IMR-90 (cell line): ENCODE measurements around the gene SEZ6L2. TPM values are rescaled to one million over a fixed set of nuclear protein-coding genes. Genes with fewer than 3 reads are reported as not detected.

ENCODE experiments used
- ATAC-seq: fragments of 200-7000 bp; cut with Tn5 transposase; 2 replicates; pipeline ENCODE4 v1.9.1; 2020; ENCODE audit warnings: low read depth, mild to moderate bottlenecking, moderate library complexity
- BruUV-seq: library from RNA; stranded (reverse); fragments of 400-500 nt; replicated peaks from 2 replicates; lab custom pipeline; 2021; lab: Mats Ljungman, UMichigan
- CTCF ChIA-PET: fragments of 300-600 bp; formaldehyde crosslinking; extraction: SDS; loops from one replicate; lab custom pipeline; 2021; ENCODE audit warnings: antibody characterized with exemption; lab: Yijun Ruan, JAX
- POLR2A ChIA-PET: fragments of 300-600 bp; sonication (Branson Sonifier 250); formaldehyde crosslinking; loops from one replicate; lab custom pipeline; 2022; ENCODE audit warnings: antibody characterized with exemption; ENCODE audit not compliant: unreplicated experiment; lab: Charles Lee
- DNase-seq: peaks from one replicate; pipeline ENCODE4 v3.0.0; 2013
- H2AFZ ChIP-seq: replicated peaks from 2 replicates; pipeline ENCODE3; 2013; ENCODE audit warnings: low read length, mild to moderate bottlenecking; ENCODE audit not compliant: poor library complexity
- H2AK5ac ChIP-seq: 2 replicates; pipeline ENCODE4 v1.6.1; 2013; ENCODE audit warnings: low read depth, low read length, inconsistent platforms
- H2AK9ac ChIP-seq: replicated peaks from 2 replicates; pipeline ENCODE3; 2013; ENCODE audit warnings: mild to moderate bottlenecking, low read depth, low read length, moderate library complexity; ENCODE audit not compliant: poor library complexity
- H2BK120ac ChIP-seq: 2 replicates; pipeline ENCODE4 v1.6.1; 2013; ENCODE audit warnings: low read depth, low read length, inconsistent platforms
- H2BK15ac ChIP-seq: 3 replicates; pipeline ENCODE4 v1.6.1; 2013; ENCODE audit warnings: low read depth, low read length, inconsistent platforms
- H2BK20ac ChIP-seq: 2 replicates; pipeline ENCODE4 v1.6.1; 2013; ENCODE audit warnings: low read depth, mild to moderate bottlenecking, inconsistent platforms, low read length, moderate library complexity
- H2BK5ac ChIP-seq: 2 replicates; pipeline ENCODE4 v1.6.1; 2013; ENCODE audit warnings: mild to moderate bottlenecking, low read depth, low read length, inconsistent platforms; ENCODE audit not compliant: poor library complexity, severe bottlenecking
- H3K14ac ChIP-seq: replicated peaks from 2 replicates; pipeline ENCODE4 v1.6.1; 2013; ENCODE audit warnings: low read depth, low read length, inconsistent platforms
- H3K18ac ChIP-seq: 2 replicates; pipeline ENCODE4 v1.6.1; 2013; ENCODE audit warnings: low read depth, low read length, control low read depth
- H3K23ac ChIP-seq: 2 replicates; pipeline ENCODE4 v1.6.1; 2013; ENCODE audit warnings: low read depth, low read length, inconsistent platforms
- H3K27ac ChIP-seq: 2 replicates; pipeline ENCODE4 v1.5.1; 2013; ENCODE audit warnings: mild to moderate bottlenecking, control low read depth, low read length; ENCODE audit not compliant: insufficient read depth
- H3K27me3 ChIP-seq: 2 replicates; pipeline ENCODE4 v1.6.1; 2013; ENCODE audit warnings: low read length; ENCODE audit not compliant: control insufficient read depth, insufficient read depth
- H3K36me3 ChIP-seq: 2 replicates; pipeline ENCODE4 v1.6.1; 2013; ENCODE audit warnings: low read length, mixed read lengths; ENCODE audit not compliant: control insufficient read depth, insufficient read depth
- H3K4ac ChIP-seq: 2 replicates; pipeline ENCODE4 v1.6.1; 2013; ENCODE audit warnings: low read depth, low read length, inconsistent platforms
- H3K4me1 ChIP-seq: 2 replicates; pipeline ENCODE4 v1.6.1; 2013; ENCODE audit warnings: low read length, mixed read lengths; ENCODE audit not compliant: control insufficient read depth, insufficient read depth
- H3K4me2 ChIP-seq: 2 replicates; pipeline ENCODE4 v1.6.1; 2013; ENCODE audit warnings: low read depth, mild to moderate bottlenecking, control low read depth, low read length, moderate library complexity
- H3K4me3 ChIP-seq: 2 replicates; pipeline ENCODE4 v1.5.1; 2013; ENCODE audit warnings: low read depth, mild to moderate bottlenecking, control low read depth, low read length, moderate library complexity; ENCODE audit not compliant: insufficient read depth
- H3K56ac ChIP-seq: 2 replicates; pipeline ENCODE4 v1.6.1; 2013; ENCODE audit warnings: low read length, inconsistent platforms; ENCODE audit not compliant: insufficient read depth; ENCODE audit errors: extremely low read depth
- H3K79me1 ChIP-seq, 2 experiments: 2 replicates each; pipeline ENCODE4 v1.6.1; 2013; ENCODE audit warnings: low read length in 2 of 2, inconsistent platforms in 1 of 2, low read depth in 1 of 2
- H3K9ac ChIP-seq: 2 replicates; pipeline ENCODE4 v1.6.1; 2013; ENCODE audit warnings: low read depth, low read length, control low read depth
- H3K9me1 ChIP-seq: 2 replicates; pipeline ENCODE4 v1.6.1; 2013; ENCODE audit warnings: low read length, inconsistent platforms; ENCODE audit not compliant: insufficient read depth
- H3K9me3 ChIP-seq: 2 replicates; pipeline ENCODE4 v1.6.1; 2013; ENCODE audit warnings: low read length; ENCODE audit not compliant: control insufficient read depth, insufficient read depth
- H4K20me1 ChIP-seq: 2 replicates; pipeline ENCODE4 v1.6.1; 2013; ENCODE audit warnings: low read length, inconsistent platforms; ENCODE audit not compliant: insufficient read depth
- H4K5ac ChIP-seq: 2 replicates; pipeline ENCODE4 v1.6.1; 2013; ENCODE audit warnings: mild to moderate bottlenecking, low read depth, low read length, control low read depth
- H4K8ac ChIP-seq, 2 experiments: 2 replicates each; pipeline ENCODE4 v1.6.1; 2013; ENCODE audit warnings: low read depth in 2 of 2, low read length in 2 of 2, control low read depth in 1 of 2, inconsistent platforms in 1 of 2
- H4K91ac ChIP-seq: 2 replicates; pipeline ENCODE4 v1.6.1; 2013; ENCODE audit warnings: low read depth, low read length, inconsistent platforms; ENCODE audit not compliant: insufficient read depth
- BHLHE40 ChIP-seq: fragments of 150-350 bp; IDR thresholded peaks from 2 replicates; pipeline ENCODE4 v1.6.1; 2016; ENCODE audit warnings: mild to moderate bottlenecking, low read depth, low read length
- CEBPB ChIP-seq: IDR thresholded peaks from 2 replicates; pipeline ENCODE4 v1.6.1; 2012; ENCODE audit warnings: low read depth, low read length, improper control_type of control experiment
- CHD1 ChIP-seq: IDR thresholded peaks from 2 replicates; pipeline ENCODE4 v1.6.1; 2012; ENCODE audit warnings: low read depth, low read length, improper control_type of control experiment
- MAFK ChIP-seq: IDR thresholded peaks from 2 replicates; pipeline ENCODE4 v1.6.1; 2012; ENCODE audit warnings: low read depth, low read length, improper control_type of control experiment
- MXI1 ChIP-seq: IDR thresholded peaks from 2 replicates; pipeline ENCODE4 v1.6.1; 2012; ENCODE audit warnings: low read depth, mild to moderate bottlenecking, low read length, moderate library complexity, borderline replicate concordance
- NFE2L2 ChIP-seq: fragments of 150-350 bp; IDR thresholded peaks from 2 replicates; pipeline ENCODE4 v1.6.1; 2016; ENCODE audit warnings: low read depth, mild to moderate bottlenecking, low read length
- POLR2A ChIP-seq: IDR thresholded peaks from 2 replicates; pipeline ENCODE4 v1.6.1; 2012; ENCODE audit warnings: mild to moderate bottlenecking, low read depth, low read length
- RAD21 ChIP-seq: IDR thresholded peaks from 2 replicates; pipeline ENCODE4 v1.6.1; 2012; ENCODE audit warnings: low read length, improper control_type of control experiment
- RCOR1 ChIP-seq: IDR thresholded peaks from 2 replicates; pipeline ENCODE4 v1.6.1; 2012; ENCODE audit warnings: mild to moderate bottlenecking, low read length, improper control_type of control experiment; ENCODE audit not compliant: insufficient replicate concordance
- RFX5 ChIP-seq: IDR thresholded peaks from 2 replicates; pipeline ENCODE4 v1.8.0; 2012; ENCODE audit warnings: low read depth, mild to moderate bottlenecking, low read length, moderate library complexity
- SMC3 ChIP-seq: fragments of 150-350 bp; IDR thresholded peaks from 2 replicates; pipeline ENCODE4 v1.6.1; 2016; ENCODE audit warnings: low read depth, mild to moderate bottlenecking, antibody characterized with exemption, low read length, moderate library complexity
- WGBS, 2 experiments: methylation state at CpG; one replicate each; pipeline versions ENCODE4 v1.1.5 to v1.1.7; 2013; ENCODE audit warnings: missing lambda C conversion rate in 2 of 2; ENCODE audit not compliant: insufficient read length in 1 of 2; ENCODE audit errors: extremely low coverage in 2 of 2; 5-methylcytosine and 5-hydroxymethylcytosine counted together
- dilution Hi-C: fragments of 300-500 bp; cut with HindIII; formaldehyde crosslinking; loops from one replicate; pipeline ENCODE4 v1.14.3; 2018; ENCODE audit warnings: low sequenced_read_pairs; ENCODE audit not compliant: unreplicated experiment
- in situ Hi-C: fragments of 300-500 bp; cut with MboI; formaldehyde crosslinking; loops from 3 replicates; pipeline ENCODE4 v1.14.3; 2019; ENCODE audit warnings: low sequenced_read_pairs, inconsistent platforms, mixed read lengths
- intact Hi-C: fragments of 100-400 bp; cut with micrococcal nuclease; formaldehyde crosslinking; loops from 2 replicates; pipeline ENCODE4 v1.10.0; 2022
- polyA plus RNA-seq, 3 experiments: library from polyadenylated mRNA; depleted of rRNA; stranded (reverse); fragments of >200 nt; gene quantifications; 2 replicates each; pipeline ENCODE4 v1.2.3, GENCODE V29; 2012; ENCODE audit warnings: low replicate concordance in 1 of 3
- total RNA-seq: library from RNA; depleted of rRNA; stranded (reverse); fragments of >200 nt; gene quantifications from 2 replicates; pipeline ENCODE4 v1.2.3, GENCODE V29; 2012

Gene SEZ6L2
- total and polyA plus RNA-seq, 2 of the 4 experiments (the other 2 are of a cell fraction) = 0.72 to 10.5 TPM

DNA sequence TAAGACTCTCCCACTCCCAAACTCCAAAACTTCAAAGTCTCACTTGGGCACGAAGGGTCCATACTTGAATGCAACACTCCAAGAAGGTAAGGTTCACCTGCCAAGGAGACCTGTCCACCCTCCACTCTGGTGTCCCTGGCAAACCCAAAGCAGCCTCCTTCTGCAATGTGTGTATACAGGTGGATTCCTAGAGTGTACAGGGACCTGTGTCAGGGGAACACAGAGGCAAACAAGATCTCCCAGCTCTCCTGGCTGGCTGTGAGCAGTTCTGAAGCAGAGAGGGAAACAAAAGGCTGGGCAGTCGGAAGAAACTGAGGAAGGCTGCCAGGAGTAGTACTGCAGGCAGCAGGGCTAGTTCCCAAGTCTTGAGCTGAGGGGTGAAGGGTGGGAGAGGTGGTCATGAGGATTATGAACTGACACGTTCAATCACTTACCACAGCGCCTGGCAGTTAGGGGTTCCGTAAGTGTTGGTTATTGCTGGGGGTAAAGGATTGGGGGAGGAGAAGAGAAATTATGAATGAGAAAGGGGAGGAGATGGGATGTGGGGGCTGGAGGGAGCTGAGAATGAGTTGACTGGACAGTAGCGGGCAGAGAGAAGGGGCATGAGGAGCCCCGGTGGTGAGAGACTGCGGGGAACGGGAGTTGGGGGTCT, 25.9 kb upstream of the SEZ6L2 start (continued):
- TF ChIP-seq RAD21 = no peak; the same call in 1 of the 2 replicates
- no peak for TF ChIP-seq NFE2L2

DNA sequence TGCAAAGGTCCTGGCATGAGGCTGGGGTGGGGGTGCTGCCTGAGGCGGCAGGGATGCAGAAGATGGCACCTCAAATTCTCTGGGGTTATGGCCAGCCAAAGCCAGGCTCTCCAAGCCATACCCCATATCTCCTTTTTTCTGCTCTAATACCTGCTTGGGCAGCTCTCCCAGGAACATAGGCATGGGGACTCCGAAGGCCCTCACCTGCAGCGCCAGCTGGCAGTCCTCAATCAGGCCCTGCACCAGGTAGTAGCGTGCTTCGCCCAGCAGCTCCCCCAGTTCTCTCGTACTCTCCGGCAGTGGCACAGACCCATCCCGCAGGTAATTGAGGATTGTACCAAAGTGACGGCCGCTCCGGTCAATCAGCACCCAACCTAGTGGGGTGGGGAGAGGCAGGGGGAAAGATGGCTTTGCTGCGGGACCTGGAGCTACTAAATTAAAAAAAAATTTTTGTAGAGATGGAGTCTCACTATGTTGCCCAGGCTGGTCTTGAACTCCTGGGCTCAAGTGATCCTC, 23.7 kb upstream of the SEZ6L2 start:
- TF ChIP-seq CHD1 = no peak
- TF ChIP-seq MAFK = no peak
- no peak for TF ChIP-seq POLR2A
- no peak for TF ChIP-seq BHLHE40
- TF ChIP-seq RFX5 = no peak
- no peak for TF ChIP-seq CEBPB
- no peak for TF ChIP-seq SMC3
- no peak for TF ChIP-seq MXI1
- no peak for TF ChIP-seq RCOR1
- no peak for TF ChIP-seq NFE2L2
- peaks cover 6% of the 10 kb centered on the region; the same call in 1 of the 2 replicates for H4K20me1 ChIP-seq
- H3K27ac ChIP-seq = no peak overlapping the region
- intact Hi-C loops (no loop called here), in situ Hi-C loops (no loop called here), dilution Hi-C loops (no loop called here)
- H2BK15ac ChIP-seq = no peak overlapping the region
- POLR2A ChIA-PET = no interaction called here
- H3K79me1 ChIP-seq = peaks cover 27 to 47% of the 10 kb centered on the region in 2 experiments
- H2BK20ac ChIP-seq = no peak overlapping the region
- no peak overlapping the region for H4K8ac ChIP-seq
- ATAC-seq = no peak
- H2BK5ac ChIP-seq = no peak overlapping the region
- no peaks in the 10 kb centered on the region for H3K9me3 ChIP-seq
- H2AK9ac ChIP-seq = no peak overlapping the region
- no peak overlapping the region for H4K91ac ChIP-seq
- 93% methylated on average over 3 of the region's 12 CpGs; no CpG with 5 or more reads in 1 of the 2 experiments for WGBS, 2 experiments
- H3K9ac ChIP-seq = no peak overlapping the region
- CTCF ChIA-PET = no interaction called here
- no peak for DNase-seq
- no peak overlapping the region for H2AK5ac ChIP-seq
- H2BK120ac ChIP-seq = no peak overlapping the region
- H3K9me1 ChIP-seq = peaks cover 12% of the 10 kb centered on the region; the same call in 1 of the 2 replicates
- H3K36me3 ChIP-seq = peaks cover 17% of the 10 kb centered on the region
- H3K23ac ChIP-seq = no peak overlapping the region
- H3K56ac ChIP-seq = no peak overlapping the region
- no peak overlapping the region for H4K5ac ChIP-seq
- no peaks in the 10 kb centered on the region for H3K27me3 ChIP-seq
- no peak overlapping the region for H3K4me2 ChIP-seq
- H3K18ac ChIP-seq = no peak overlapping the region
- no peak overlapping the region for H2AFZ ChIP-seq
- H3K4ac ChIP-seq = no peak overlapping the region
- no peak overlapping the region for H3K14ac ChIP-seq
- no peak overlapping the region for H3K4me3 ChIP-seq
- BruUV-seq = no TSS peak
- H3K4me1 ChIP-seq = peaks cover 10% of the 10 kb centered on the region
